Psoas muscle (tissue), 8 donors: ENCODE data around the gene GABRR3. TPM values are rescaled to one million over a fixed set of nuclear protein-coding genes. Genes with fewer than 3 reads are reported as not detected.

Experiments used
- ATAC-seq, 4 donors: fragments of 200-7000 bp; cut with Tn5 transposase; one replicate each; pipeline ENCODE4 v1.9.1; 2020; ENCODE audit warnings: moderate library complexity in 3 of 4, mild to moderate bottlenecking in 2 of 4
- DNase-seq, 2 donors: peaks; one replicate each; pipeline ENCODE4 v3.0.0-alpha.2; 2020
- H3K27ac ChIP-seq: fragments of 200-600 bp; one replicate; pipeline ENCODE4 v1.8.0; 2022
- H3K27me3 ChIP-seq, 3 donors: fragments of 200-600 bp in 1 of 3; one replicate each; pipeline versions ENCODE4 v1.6.1 to v1.8.0; 2013 to 2022; ENCODE audit warnings: low read length in 2 of 3, mild to moderate bottlenecking in 2 of 3, moderate library complexity in 1 of 3; ENCODE audit not compliant: insufficient read depth in 3 of 3
- H3K36me3 ChIP-seq, 2 donors: fragments of 200-600 bp in 1 of 2; one replicate each; pipeline versions ENCODE4 v1.6.1 to v1.8.0; 2013 to 2022; ENCODE audit warnings: low read depth in 1 of 2, mild to moderate bottlenecking in 1 of 2, moderate library complexity in 1 of 2; ENCODE audit not compliant: insufficient read depth in 1 of 2
- H3K4me1 ChIP-seq: fragments of 200-600 bp; one replicate; pipeline ENCODE4 v1.8.0; 2022
- H3K4me3 ChIP-seq: fragments of 200-600 bp; one replicate; pipeline ENCODE4 v1.8.0; 2022; ENCODE audit warnings: mild to moderate bottlenecking
- H3K9me3 ChIP-seq: fragments of 200-600 bp; one replicate; pipeline ENCODE4 v1.8.0; 2022
- WGBS, 3 donors: extraction: QIAGEN DNeasy Blood & Tissue Kit; methylation state at CpG; one replicate each; pipeline versions ENCODE4 v1.1.6 to v1.1.7; 2013; 5-methylcytosine and 5-hydroxymethylcytosine counted together
- intact Hi-C, 2 donors: fragments of 100-400 bp; cut with DNase I; formaldehyde crosslinking; loops; one replicate each; pipeline versions ENCODE4 v1.11.0 to v1.14.2; 2022
- polyA plus RNA-seq, 3 donors: library from polyadenylated mRNA; stranded (reverse); fragments of 200-250 nt; gene quantifications; one replicate each; pipeline ENCODE4 v1.2.3, GENCODE V29; 2013
- total RNA-seq, 4 donors: library from RNA; stranded (reverse); fragmentation: NEBNext Ultra II Directional in 2 of 4; extraction: Animal tissue kit (Norgen Biotek cat#: 25700) in 2 of 4; gene quantifications; one replicate each; pipeline versions ENCODE4 v1.2.1 to v1.2.4, GENCODE V29; 2021 to 2023
- TF ChIP-seq, protein P1 (sequence below): fragments of 200-600 bp; IDR thresholded peaks from one replicate; pipeline ENCODE4 v1.8.0; 2022; ENCODE audit warnings: antibody characterized with exemption
- donor health status: healthy with polysubstance abuse.
- donor health status: DM: no; HTN: no; CAD: no; lungs with moderate emphysema.
- donor health status: Bipolar disorder and iron deficiency.
- donor health status: healthy.
- donor health status: DM: yes; HTN: yes; CAD: no.
- donor health status: DM: no; HTN: no; CAD: no.
- donor health status: DM: no; HTN: no; CAD: no.
- donor health status: DM: yes; HTN: yes; CAD: no.

Gene GABRR3
- total and polyA plus RNA-seq, 7 donors = 0.10 TPM; not detected in 6

DNA sequence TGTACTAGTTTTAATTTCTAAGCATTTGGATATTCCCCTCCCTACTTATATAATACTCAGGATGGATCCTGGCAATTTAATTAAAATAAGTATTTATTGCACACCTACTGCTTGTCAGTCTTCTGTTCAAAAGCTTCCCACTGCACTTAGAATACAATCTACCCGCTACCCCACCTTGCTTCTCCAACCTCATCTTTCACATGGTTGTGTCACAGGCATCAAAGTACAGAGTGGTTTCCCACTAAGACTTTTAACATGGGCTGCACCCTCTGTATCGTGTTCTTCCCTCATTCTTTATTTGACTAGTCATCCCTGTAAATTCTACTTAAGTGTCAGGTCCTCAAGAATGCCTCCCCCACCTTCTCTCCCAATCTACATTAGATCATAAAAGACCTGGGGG, 97.9 kb downstream of the GABRR3 start:
- intact Hi-C loops = loop anchor here in 1 of 2 donors (10.0 kb wide), 1 partner anchor 142 kb away; no protein-coding TSS in a partner anchor
- ATAC-seq = no peak

GRCh38 chr3:97935842-97936241, 99.3 kb downstream of the GABRR3 start:
- intact Hi-C loops = loop anchor here in 1 of 2 donors (10.0 kb wide), 1 partner anchor 141 kb away; no protein-coding TSS in a partner anchor
- H3K36me3 ChIP-seq = peaks cover 4 to 81% of the 10 kb centered on the region in 2 donors
- ATAC-seq = no peak

More for the DNA sequence above, 97.9 kb downstream of the GABRR3 start:
- H3K27ac ChIP-seq = no peak overlapping the region
- TF ChIP-seq, protein P1, sequence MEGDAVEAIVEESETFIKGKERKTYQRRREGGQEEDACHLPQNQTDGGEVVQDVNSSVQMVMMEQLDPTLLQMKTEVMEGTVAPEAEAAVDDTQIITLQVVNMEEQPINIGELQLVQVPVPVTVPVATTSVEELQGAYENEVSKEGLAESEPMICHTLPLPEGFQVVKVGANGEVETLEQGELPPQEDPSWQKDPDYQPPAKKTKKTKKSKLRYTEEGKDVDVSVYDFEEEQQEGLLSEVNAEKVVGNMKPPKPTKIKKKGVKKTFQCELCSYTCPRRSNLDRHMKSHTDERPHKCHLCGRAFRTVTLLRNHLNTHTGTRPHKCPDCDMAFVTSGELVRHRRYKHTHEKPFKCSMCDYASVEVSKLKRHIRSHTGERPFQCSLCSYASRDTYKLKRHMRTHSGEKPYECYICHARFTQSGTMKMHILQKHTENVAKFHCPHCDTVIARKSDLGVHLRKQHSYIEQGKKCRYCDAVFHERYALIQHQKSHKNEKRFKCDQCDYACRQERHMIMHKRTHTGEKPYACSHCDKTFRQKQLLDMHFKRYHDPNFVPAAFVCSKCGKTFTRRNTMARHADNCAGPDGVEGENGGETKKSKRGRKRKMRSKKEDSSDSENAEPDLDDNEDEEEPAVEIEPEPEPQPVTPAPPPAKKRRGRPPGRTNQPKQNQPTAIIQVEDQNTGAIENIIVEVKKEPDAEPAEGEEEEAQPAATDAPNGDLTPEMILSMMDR = no peak
- H3K9me3 ChIP-seq = no peaks in the 10 kb centered on the region
- 85 to 88% (median 87%) methylated on average over 2 of the region's 2 CpGs for WGBS, 3 donors
- no peak overlapping the region for H3K4me3 ChIP-seq
- no peak for DNase-seq
- peaks cover 6 to 89% of the 10 kb centered on the region in 2 donors for H3K36me3 ChIP-seq
- H3K4me1 ChIP-seq = peaks cover 9% of the 10 kb centered on the region
- no peaks in the 10 kb centered on the region for H3K27me3 ChIP-seq

More at GRCh38 chr3:97935842-97936241, 99.3 kb downstream of the GABRR3 start:
- no peaks in the 10 kb centered on the region for H3K9me3 ChIP-seq
- 89 to 100% (median 93%) methylated on average over 1 of the region's 1 CpG for WGBS, 3 donors
- no peak for DNase-seq
- no peaks in the 10 kb centered on the region for H3K27me3 ChIP-seq
- H3K4me1 ChIP-seq = peaks cover 11% of the 10 kb centered on the region
- TF ChIP-seq, protein P1 = no peak
- H3K27ac ChIP-seq = no peak overlapping the region
- no peak overlapping the region for H3K4me3 ChIP-seq

Other genes starting within 250 kb of the GABRR3 start
- gene CRYBG3, start 213.3 kb downstream of the GABRR3 start, total RNA-seq = 10 to 100 TPM; 10.1 to 36.9 (median 21.8) TPM
- gene CRYBG3, start 213.3 kb downstream of the GABRR3 start, polyA plus RNA-seq = 1 to 10 TPM; 5.1 to 9.2 (median 6.9) TPM
- 10 to 100 TPM; 23.0 to 66.2 (median 34.8) TPM for gene RIOX2, start 62.9 kb downstream of the GABRR3 start, total RNA-seq
- gene RIOX2, start 62.9 kb downstream of the GABRR3 start, polyA plus RNA-seq = 10 to 100 TPM; 16.7 to 45.8 (median 26.5) TPM
- gene OR5AC2, start 51.9 kb upstream of the GABRR3 start, total RNA-seq = not detected
- not detected for gene OR5AC2, start 51.9 kb upstream of the GABRR3 start, polyA plus RNA-seq
- gene OR5H1, start 95.4 kb upstream of the GABRR3 start, total RNA-seq = not detected
- not detected for gene OR5H1, start 95.4 kb upstream of the GABRR3 start, polyA plus RNA-seq
- gene OR5H14, start 112.2 kb upstream of the GABRR3 start, total RNA-seq = not detected
- not detected for gene OR5H14, start 112.2 kb upstream of the GABRR3 start, polyA plus RNA-seq
- not detected for gene OR5H15, start 131.4 kb upstream of the GABRR3 start, total RNA-seq
- under 1 TPM in 1 of 3 donors, not detected in 2; 0.08 TPM for gene OR5H15, start 131.4 kb upstream of the GABRR3 start, polyA plus RNA-seq
- gene OR5H6, start 228.9 kb upstream of the GABRR3 start, total RNA-seq = not detected
- gene OR5H6, start 228.9 kb upstream of the GABRR3 start, polyA plus RNA-seq = not detected
- gene OR5H2, start 247.2 kb upstream of the GABRR3 start, total RNA-seq = not detected
- gene OR5H2, start 247.2 kb upstream of the GABRR3 start, polyA plus RNA-seq = not detected